HG02623 (cell line): ENCODE results near the gene MINDY2.
"Not testable (repeated sequence)": the region's sequence is repeated elsewhere in the genome, so short reads cannot be mapped to it uniquely, and the experiment has no call there.

ENCODE experiments used
- ATAC-seq: cut with Tn5 transposase; IDR thresholded peaks from one replicate; pipeline ENCODE4 v1.9.1; 2021; ENCODE audit warnings: moderate library complexity; ENCODE audit not compliant: unreplicated experiment

The MINDY2 gene

DNA sequence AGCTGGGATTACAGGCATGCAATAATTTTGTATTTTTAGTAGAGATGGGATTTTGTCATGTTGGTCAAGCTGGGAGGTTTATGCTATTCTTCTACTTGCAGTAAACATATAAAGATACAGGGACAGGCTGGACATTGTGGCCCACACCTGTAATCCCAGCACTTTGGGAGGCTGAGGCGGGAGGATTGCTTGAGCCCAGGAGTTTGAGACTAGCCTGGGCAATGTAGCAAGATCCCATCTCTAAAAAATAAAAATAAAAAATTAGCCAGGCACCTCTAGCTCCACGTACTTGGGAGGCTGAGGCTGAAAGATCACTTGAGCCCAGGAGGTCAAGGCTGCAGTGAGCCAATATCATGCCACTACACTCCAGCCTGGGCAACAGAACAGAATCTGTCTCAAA is 52.2 kb downstream of the MINDY2 start:
- ATAC-seq, result not testable (repeated sequence)

DNA sequence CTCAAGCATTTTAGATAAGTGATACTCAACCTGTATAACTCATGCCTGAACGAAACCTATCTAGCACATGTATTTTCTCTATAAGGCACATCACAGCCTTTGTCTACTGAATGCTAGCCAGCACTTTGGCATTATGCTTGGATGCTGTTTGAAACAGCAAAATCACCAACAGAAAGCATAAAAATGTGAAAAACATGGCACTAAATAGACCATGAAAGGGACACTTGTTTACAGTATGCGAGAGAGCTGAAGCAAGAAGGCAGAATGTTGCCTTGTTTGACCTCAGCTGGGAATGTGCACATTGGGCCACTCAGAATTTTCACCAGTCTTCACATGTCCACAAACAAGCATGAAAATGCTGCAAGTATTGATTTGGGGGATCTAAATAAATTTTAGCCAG is 59.5 kb downstream of the MINDY2 start:
- ATAC-seq, result no peak

GRCh38 chr15:58833681-58834426 is 62.8 kb downstream of the MINDY2 start:
- ATAC-seq, result not testable (repeated sequence)

- no peak for ATAC-seq
Measured at GRCh38 chr15:58839485-58839884, 68.4 kb downstream of the MINDY2 start.

- ATAC-seq, result no peak
Measured at GRCh38 chr15:58840048-58840447, 68.9 kb downstream of the MINDY2 start.

DNA sequence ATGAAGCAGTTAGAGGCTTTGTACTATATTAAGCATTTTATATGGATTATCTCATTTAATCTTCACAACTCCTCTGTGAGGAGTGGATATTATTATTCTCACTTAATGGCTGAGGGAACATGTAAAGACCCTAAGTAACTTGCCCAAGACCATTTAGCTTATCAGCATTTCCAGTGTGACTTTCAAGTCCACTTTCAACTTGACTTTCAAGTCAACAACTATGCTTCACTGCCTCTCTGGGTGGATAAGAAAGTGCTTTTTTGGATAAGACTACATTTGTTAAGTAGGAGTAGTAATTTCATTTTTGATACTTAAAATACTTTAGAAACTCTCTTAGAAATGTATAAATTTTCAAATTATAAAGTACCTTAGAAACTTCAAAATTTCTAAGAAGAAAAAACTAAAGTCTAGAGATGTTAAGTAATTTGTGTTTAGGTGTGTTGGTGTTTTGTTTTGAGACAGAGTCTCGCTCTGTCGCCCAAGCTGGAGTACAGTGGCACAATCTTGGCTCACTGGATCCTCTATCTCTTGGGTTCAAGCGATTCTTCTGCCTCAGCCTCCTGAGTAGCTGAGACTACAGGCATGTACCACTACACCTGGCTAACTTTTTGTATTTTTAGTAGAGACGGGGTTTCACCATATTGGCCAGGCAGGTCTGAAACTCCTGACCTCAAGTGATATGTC is 71.8 kb downstream of the MINDY2 start:
- peak; percentile 48 for ATAC-seq

DNA sequence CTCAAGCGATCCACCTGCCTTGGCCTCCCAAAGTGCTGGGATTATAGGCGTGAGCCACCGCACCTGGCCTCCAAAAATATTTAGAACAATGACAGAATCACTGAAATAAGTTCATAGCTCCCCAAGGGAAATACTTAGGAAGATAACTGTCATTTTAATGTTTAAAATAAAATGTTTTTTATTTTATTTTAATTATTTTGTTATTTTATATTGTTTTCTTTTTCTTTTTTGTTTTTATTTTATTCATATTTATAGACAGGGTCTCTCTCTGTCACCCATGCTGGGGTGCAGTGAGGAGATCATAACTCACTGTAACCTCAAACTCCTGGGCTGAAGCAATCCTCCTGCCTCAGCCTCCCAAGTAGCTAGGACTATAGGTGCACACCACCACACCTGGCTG is 80.1 kb downstream of the MINDY2 start:
- not testable (repeated sequence) for ATAC-seq

GRCh38 chr15:58852347-58852746 is 81.2 kb downstream of the MINDY2 start:
- no peak for ATAC-seq

- no peak for ATAC-seq
Measured at GRCh38 chr15:58854593-58854992, 83.5 kb downstream of the MINDY2 start.

- ATAC-seq, result no peak
Measured at GRCh38 chr15:58856086-58856485, 85.0 kb downstream of the MINDY2 start.

DNA sequence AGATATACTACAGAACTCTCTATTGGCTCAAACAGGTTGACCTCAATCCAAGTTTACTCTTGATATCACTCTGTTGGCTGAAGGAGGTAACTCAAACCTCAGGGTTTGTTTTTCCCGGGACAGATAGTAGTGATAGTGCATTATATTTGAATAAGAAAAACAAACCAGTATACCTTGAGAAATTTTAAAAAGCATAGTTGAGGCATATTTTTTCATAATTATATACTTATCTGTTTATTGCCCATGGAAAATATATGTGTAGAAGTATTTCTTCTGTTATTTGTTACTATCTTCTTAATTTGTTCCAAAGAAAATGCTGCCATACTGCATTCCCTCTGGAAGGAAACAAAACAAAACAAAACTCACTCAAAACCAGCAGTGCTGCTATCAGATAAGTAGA is 85.5 kb downstream of the MINDY2 start:
- not testable (repeated sequence) for ATAC-seq

- no peak for ATAC-seq
Measured at GRCh38 chr15:58862326-58862725, 91.2 kb downstream of the MINDY2 start.

DNA sequence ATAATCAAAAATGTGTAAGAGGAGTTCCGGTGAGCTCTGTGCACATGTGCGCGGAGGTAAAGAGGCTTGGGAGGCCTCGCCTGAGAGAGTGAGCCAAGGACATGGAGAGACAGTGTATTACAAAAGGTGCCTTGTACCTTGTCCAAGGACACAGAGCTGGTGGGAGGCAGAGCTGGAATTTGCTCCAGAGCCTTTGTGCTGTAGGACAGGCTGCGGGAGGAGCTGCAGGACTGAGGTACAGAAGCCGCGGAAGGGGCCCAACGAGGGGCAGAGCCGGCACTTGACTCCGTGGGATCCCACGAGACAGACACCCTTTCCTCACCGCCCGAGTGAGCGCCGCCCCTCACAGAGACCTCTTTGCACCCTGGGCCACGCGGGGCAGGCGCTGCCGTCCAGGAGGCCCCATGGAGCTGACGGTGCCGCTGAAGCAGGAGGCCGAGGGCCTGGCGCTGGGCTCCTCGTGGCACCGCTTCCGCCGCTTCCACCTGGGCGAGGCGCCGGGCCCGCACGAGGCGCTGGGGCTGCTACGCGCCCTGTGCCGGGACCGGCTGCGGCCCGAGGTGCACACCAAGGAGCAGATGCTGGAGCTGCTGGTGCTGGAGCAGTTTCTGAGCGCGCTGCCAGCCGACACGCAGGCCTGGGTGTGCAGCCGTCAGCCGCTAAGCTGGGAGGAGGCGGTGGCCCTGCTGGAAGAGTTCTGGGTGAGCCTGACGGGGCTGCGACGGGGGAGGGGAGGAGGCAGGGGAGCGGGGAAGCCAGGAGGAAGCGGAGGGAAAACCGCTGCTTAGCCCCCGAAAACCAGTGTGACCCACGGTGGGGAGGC is 93.7 kb downstream of the MINDY2 start:
- no peak for ATAC-seq

- ATAC-seq, result no peak
Measured at GRCh38 chr15:58865425-58865880, 94.4 kb downstream of the MINDY2 start.

DNA sequence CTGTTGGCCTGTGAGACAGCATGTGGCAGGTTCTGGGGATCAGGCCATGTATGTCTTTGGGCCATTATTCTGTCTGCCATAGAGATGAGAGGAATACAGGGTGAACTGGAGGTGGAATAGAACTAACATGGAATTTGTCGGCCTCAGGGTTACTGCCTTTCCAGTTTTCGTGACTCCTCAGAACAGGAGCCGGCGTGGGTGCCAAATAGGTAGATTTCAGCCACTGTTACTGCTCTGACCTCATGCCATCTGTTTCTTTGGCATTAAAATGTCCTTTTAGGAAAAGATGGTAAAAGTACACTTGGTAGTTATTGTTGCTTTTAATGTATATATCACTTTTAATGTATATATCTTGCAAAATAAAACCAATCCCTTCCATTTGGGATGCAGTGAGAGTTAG is 96.8 kb downstream of the MINDY2 start:
- ATAC-seq, result no peak

DNA sequence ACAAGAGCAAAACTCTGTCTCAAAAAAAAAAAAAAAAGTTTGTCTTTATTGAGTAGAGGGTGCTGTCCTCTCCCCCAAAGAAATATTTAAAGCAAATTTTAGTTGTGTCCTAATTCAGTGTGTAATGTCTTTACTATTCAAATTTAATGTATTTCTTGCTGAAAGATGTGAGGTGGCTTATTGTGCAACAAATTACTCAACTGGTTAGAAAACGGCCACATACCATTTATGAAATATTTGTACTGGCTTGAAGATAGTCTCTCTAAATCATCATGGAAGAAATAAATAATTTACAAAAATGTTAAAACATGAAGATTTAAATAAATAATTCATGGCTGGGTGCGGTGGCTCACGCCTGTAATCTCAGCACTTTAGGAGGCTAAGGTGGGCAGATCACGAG is 99.3 kb downstream of the MINDY2 start:
- no peak for ATAC-seq

DNA sequence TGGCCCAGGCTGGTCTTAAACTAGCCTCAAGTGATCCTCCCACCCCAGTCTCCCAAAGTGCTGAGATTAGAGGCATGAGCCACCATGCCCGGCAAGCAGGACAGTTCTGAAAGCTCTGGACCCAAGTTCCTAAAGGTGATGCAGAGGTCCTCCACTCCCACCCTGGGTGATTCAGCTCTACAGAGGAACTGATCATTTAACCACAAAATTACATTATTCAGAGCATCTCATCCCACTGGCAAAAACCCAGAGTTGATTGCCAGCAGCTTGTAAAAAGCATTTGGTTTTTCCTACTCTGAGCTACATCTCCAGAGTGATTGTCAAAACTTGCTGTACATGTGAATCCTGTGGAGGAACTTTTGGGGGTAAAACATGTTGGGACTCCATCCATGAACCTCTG is 102.2 kb downstream of the MINDY2 start:
- ATAC-seq, result no peak

GRCh38 chr15:58875343-58875742 is 104.2 kb downstream of the MINDY2 start:
- ATAC-seq, result no peak

GRCh38 chr15:58876306-58877106 is 105.4 kb downstream of the MINDY2 start:
- no peak for ATAC-seq

DNA sequence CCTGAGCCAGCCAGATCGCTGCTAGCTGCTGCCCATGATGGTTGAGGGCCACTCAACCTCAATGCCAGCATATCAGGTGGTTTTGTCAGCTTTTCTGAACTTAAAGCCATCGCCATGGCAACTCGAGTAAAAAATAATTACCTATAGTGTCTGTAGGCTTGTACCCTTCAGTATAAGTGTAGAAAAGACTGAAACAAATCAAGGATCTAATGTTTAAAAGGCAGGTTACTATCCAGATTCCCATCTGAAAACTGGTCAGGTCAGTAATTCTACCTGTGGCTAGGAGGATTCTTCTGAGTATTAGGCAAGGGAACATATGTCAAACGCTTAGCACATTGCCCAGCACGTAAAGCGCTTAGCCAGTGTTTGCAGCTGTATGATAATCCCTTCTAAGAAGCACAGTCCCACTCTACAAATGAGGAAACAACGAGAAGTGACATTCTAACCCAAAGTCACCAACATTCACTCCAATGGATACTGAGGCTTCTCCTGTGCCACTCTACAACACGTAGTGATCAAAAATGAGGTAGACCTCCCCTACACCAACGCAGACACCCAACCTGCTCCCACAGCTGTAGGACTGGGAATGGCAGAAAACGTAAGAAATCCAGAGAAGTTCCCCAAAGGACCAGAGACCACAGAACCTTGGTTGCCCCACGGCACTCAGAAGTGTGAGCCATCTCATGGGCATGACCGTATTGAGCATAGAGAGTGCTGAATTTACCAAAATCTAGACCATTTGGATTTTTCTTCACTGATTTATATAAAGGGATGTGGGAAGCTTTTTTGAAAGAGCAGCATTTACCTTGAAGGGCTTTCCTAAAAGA is 107.1 kb downstream of the MINDY2 start:
- no peak for ATAC-seq
